Gastroesophageal sphincter (tissue), 3 donors: ENCODE results near the gene FLRT2.

Source experiments
- POLR2A ChIP-seq, 2 donors: fragments of 450-650 bp; IDR thresholded peaks; one replicate each; pipeline ENCODE4 v1.6.1; 2017; ENCODE audit warnings: antibody characterized with exemption in 2 of 2, mild to moderate bottlenecking in 2 of 2, moderate library complexity in 1 of 2
- POLR2AphosphoS5 ChIP-seq: sonication (generic); formaldehyde crosslinking; IDR thresholded peaks from one replicate; pipeline ENCODE4 v1.6.1; 2017; ENCODE audit warnings: antibody characterized with exemption
- TF ChIP-seq, protein P1 (sequence below), 4 experiments: fragments of 200-600 bp in 2 of 4; fragments of 450-650 bp in 2 of 4; sonication (generic) in 1 of 4; IDR thresholded peaks; one replicate each; pipeline ENCODE4 v1.5.1; 2017 to 2019; ENCODE audit warnings: antibody characterized with exemption in 4 of 4, mild to moderate bottlenecking in 2 of 4, moderate library complexity in 2 of 4

GRCh38 chr14:85533861-85534291 lies 3.9 kb downstream of the FLRT2 start:
- TF ChIP-seq POLR2A (IDR thresholded peaks at IDR 0.05): no peak
- TF ChIP-seq, protein P1, sequence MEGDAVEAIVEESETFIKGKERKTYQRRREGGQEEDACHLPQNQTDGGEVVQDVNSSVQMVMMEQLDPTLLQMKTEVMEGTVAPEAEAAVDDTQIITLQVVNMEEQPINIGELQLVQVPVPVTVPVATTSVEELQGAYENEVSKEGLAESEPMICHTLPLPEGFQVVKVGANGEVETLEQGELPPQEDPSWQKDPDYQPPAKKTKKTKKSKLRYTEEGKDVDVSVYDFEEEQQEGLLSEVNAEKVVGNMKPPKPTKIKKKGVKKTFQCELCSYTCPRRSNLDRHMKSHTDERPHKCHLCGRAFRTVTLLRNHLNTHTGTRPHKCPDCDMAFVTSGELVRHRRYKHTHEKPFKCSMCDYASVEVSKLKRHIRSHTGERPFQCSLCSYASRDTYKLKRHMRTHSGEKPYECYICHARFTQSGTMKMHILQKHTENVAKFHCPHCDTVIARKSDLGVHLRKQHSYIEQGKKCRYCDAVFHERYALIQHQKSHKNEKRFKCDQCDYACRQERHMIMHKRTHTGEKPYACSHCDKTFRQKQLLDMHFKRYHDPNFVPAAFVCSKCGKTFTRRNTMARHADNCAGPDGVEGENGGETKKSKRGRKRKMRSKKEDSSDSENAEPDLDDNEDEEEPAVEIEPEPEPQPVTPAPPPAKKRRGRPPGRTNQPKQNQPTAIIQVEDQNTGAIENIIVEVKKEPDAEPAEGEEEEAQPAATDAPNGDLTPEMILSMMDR (IDR thresholded peaks at IDR 0.05): no peak
- TF ChIP-seq POLR2AphosphoS5: no peak
